RWPE2 (cell line): ENCODE measurements around the gene USP5.

Experiments
- ATAC-seq: fragments of 200-7000 bp; cut with Tn5 transposase; 3 replicates; pipeline ENCODE4 v1.9.1; 2021; ENCODE audit warnings: low read depth
- DNase-seq: peaks from one replicate; pipeline ENCODE4 v3.0.0-alpha.2; 2020; ENCODE audit warnings: low spot score
- H3K27ac ChIP-seq: fragments of 450-650 bp; 2 replicates; pipeline ENCODE4 v1.5.1; 2017; ENCODE audit warnings: mild to moderate bottlenecking; ENCODE audit not compliant: poor library complexity, severe bottlenecking
- H3K27me3 ChIP-seq: fragments of 250-450 bp; sonication (Bioruptor Pico); 2 replicates; pipeline ENCODE4 v1.5.1; 2021; ENCODE audit warnings: mild to moderate bottlenecking, moderate library complexity; ENCODE audit not compliant: insufficient read depth, poor library complexity, severe bottlenecking
- H3K36me3 ChIP-seq: fragments of 250-450 bp; sonication (Bioruptor Pico); 2 replicates; pipeline ENCODE4 v1.5.1; 2020; ENCODE audit warnings: low read depth, mild to moderate bottlenecking, moderate library complexity
- H3K4me1 ChIP-seq: fragments of 250-450 bp; sonication (Bioruptor Pico); 2 replicates; pipeline ENCODE4 v1.5.1; 2021; ENCODE audit warnings: mild to moderate bottlenecking, moderate library complexity; ENCODE audit not compliant: insufficient read depth, poor library complexity, severe bottlenecking
- H3K4me3 ChIP-seq: fragments of 250-450 bp; sonication (Bioruptor Pico); 2 replicates; pipeline ENCODE4 v1.5.1; 2021; ENCODE audit warnings: mild to moderate bottlenecking, moderate library complexity; ENCODE audit not compliant: severe bottlenecking
- H3K9me3 ChIP-seq: fragments of 250-450 bp; sonication (Bioruptor Pico); 2 replicates; pipeline ENCODE4 v1.5.1; 2021; ENCODE audit warnings: mild to moderate bottlenecking, moderate library complexity; ENCODE audit not compliant: severe bottlenecking
- TF ChIP-seq, protein P1 (sequence below): fragments of 450-650 bp; IDR thresholded peaks from one replicate; pipeline ENCODE4 v1.5.1; 2017; ENCODE audit warnings: mild to moderate bottlenecking, moderate library complexity; ENCODE audit not compliant: poor library complexity, severe bottlenecking

USP5 gene

DNA sequence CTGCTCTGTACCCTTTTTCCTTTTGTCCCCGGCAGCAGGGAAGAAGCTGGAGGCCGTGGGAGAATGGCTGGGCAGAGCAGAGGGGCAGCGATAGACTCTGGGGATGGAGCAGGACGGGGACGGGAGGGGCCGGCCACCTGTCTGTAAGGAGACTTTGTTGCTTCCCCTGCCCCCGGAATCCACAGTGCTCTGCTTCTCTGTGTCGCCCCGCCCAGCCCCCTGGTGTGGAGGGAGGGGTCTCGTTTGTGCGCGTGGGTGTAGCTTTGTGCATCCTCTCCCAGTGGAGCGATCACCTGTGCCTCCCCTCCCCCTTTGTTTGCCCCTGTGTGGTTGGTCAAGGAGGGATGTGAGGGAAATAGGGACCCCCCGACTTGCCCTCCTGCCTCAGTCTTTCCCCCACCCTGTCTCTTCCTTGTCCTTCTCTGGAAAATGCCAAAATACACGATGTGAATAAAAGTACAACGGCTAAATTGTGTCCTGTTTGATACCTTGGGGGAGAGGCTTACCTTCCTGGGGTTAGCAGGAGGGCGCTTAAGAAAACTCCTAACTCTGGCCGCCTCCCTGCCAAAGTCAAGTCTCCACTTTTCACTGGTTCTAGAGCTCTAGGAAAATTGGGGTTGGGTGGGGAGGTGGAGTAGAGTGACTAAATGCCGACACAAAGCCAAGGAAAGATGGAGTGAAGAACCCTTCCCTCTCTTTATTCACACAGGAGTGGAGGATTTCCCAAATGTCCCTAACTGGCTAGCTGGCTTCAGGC lies 14.4 kb downstream of the USP5 start:
- Histone ChIP-seq H3K9me3 (no peaks in the 10 kb centered on the region), H3K4me1 (peaks cover 6% of the 10 kb centered on the region), H3K4me3 (no peak overlapping the region), H3K27ac (peak overlapping the region; percentile 88), H3K36me3 (peaks cover 66% of the 10 kb centered on the region), H3K27me3 (no peaks in the 10 kb centered on the region)
- ATAC-seq = no peak
- TF ChIP-seq, protein P1, sequence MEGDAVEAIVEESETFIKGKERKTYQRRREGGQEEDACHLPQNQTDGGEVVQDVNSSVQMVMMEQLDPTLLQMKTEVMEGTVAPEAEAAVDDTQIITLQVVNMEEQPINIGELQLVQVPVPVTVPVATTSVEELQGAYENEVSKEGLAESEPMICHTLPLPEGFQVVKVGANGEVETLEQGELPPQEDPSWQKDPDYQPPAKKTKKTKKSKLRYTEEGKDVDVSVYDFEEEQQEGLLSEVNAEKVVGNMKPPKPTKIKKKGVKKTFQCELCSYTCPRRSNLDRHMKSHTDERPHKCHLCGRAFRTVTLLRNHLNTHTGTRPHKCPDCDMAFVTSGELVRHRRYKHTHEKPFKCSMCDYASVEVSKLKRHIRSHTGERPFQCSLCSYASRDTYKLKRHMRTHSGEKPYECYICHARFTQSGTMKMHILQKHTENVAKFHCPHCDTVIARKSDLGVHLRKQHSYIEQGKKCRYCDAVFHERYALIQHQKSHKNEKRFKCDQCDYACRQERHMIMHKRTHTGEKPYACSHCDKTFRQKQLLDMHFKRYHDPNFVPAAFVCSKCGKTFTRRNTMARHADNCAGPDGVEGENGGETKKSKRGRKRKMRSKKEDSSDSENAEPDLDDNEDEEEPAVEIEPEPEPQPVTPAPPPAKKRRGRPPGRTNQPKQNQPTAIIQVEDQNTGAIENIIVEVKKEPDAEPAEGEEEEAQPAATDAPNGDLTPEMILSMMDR = no peak
- DNase-seq = no peak

DNA sequence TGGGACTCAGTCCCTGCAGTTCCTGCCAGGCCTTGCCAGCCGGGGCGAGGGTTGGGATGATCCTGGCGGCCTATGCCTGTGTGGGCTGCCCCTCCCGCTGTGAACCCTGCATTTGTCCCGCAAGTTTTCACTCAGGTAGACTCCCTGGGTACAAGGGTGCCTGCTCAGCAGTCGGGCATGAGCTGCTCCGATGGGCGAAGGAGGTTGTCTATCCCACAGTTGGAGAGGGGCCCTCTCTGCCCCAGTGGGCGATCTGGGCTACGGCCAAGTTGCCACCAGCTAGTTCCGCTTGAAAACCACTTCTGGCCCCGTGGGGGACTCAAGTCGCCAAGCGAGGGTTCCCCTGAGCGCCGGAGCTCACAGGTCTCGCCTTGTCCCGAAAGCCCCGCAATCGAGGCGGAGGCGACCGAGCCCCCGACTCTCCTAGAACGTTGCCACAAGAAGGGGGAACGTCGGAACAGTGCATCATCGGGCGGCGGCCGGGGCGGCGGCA lies 15.0 kb downstream of the USP5 start:
- DNase-seq (no peak), ATAC-seq (peak; percentile 1; the same call in 2 of the 3 replicates)
- Histone ChIP-seq H3K4me1 (peaks cover 6% of the 10 kb centered on the region), H3K9me3 (no peaks in the 10 kb centered on the region), H3K27me3 (no peaks in the 10 kb centered on the region), H3K36me3 (peaks cover 66% of the 10 kb centered on the region), H3K4me3 (peak overlapping the region; percentile 97), H3K27ac (peak overlapping the region; percentile 88)
- TF ChIP-seq, protein P1 = no peak

DNA sequence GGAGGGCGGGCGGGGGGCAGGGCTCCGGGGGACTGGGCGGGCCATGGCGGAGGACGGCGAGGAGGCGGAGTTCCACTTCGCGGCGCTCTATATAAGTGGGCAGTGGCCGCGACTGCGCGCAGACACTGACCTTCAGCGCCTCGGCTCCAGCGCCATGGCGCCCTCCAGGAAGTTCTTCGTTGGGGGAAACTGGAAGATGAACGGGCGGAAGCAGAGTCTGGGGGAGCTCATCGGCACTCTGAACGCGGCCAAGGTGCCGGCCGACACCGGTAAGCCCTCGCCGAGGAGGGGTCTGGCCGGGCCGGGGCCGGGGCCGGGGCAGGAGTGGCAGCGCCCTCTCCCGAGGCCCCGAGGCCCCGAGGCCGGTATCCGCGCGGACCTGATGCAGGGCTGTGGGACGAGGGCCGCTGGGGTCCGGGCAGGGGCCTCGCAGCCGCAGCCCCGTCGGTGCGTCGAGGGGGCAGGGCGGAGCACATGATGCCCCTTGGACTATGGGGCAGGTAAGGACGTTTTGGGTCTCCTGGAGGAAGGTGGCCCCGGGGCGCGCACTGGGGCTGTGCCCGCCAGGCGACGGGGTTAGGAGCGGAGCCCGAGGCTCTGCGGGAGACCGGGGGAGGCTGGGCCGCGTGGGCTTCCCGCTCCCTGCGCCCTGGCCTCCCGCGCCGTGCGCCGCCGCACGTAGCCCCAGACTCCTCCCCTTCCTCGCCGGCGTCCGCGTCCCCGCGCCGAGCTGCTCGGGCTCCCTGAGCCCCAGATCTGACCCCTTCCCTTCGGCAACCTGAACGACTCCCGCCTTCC lies 15.7 kb downstream of the USP5 start, which contains the start of gene TPI1:
TPI1 (plus strand) TSS at position 119 of the 798 bp plus-strand sequence; CDS start at position 155, 36 bp downstream.
- Histone ChIP-seq H3K36me3 (peaks cover 59% of the 10 kb centered on the region), H3K27me3 (no peaks in the 10 kb centered on the region), H3K9me3 (no peaks in the 10 kb centered on the region), H3K27ac (peak within 1 kb of the TSS; percentile 88), H3K4me1 (peaks cover 6% of the 10 kb centered on the region), H3K4me3 (peak within 1 kb of the TSS; percentile 97)
- DNase-seq (peak; percentile 82), ATAC-seq (peak; percentile 57)
- TF ChIP-seq, protein P1 = no peak

GRCh38 chr12:6868211-6869048 lies 16.5 kb downstream of the USP5 start:
- DNase-seq (no peak), ATAC-seq (no peak)
- Histone ChIP-seq H3K36me3 (peaks cover 52% of the 10 kb centered on the region), H3K4me3 (peak overlapping the region; percentile 97), H3K9me3 (no peaks in the 10 kb centered on the region), H3K27me3 (no peaks in the 10 kb centered on the region), H3K27ac (peak overlapping the region; percentile 88), H3K4me1 (peaks cover 6% of the 10 kb centered on the region)
- TF ChIP-seq, protein P1 = no peak
